NCI-H510A treated with DMSO at 0.1 percent for 48 hours (cell line): Measurements from ENCODE around the gene TRAF3IP1.
"Not testable (repeated sequence)": the region's sequence is repeated elsewhere in the genome, so short reads cannot be mapped to it uniquely, and the experiment has no call there.

Experiments used
- DNase-seq: peaks from one replicate; lab custom pipeline; 2025; lab: John Stamatoyannopoulos, UW

Gene TRAF3IP1

DNA sequence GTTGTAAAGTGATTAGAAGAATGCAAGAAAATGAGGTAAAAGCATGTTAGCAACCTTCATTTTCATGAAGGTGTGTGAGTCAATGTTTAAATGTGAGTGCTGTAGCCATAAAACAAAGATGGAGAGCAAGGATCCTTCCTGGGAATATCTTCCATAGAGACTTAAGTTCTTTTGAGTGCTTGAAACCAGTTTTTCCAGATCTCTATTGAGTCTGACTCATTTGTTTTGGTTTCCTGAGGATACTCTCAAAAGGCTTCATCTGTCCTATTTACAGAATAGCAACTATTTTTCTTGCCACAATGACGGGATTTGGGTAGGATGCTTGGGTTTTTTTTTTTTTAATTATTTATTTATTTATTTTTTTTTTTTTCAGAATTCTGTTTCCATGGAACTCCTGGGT, 60.5 kb downstream of the TRAF3IP1 start:
- peak; percentile 69 for DNase-seq

DNA sequence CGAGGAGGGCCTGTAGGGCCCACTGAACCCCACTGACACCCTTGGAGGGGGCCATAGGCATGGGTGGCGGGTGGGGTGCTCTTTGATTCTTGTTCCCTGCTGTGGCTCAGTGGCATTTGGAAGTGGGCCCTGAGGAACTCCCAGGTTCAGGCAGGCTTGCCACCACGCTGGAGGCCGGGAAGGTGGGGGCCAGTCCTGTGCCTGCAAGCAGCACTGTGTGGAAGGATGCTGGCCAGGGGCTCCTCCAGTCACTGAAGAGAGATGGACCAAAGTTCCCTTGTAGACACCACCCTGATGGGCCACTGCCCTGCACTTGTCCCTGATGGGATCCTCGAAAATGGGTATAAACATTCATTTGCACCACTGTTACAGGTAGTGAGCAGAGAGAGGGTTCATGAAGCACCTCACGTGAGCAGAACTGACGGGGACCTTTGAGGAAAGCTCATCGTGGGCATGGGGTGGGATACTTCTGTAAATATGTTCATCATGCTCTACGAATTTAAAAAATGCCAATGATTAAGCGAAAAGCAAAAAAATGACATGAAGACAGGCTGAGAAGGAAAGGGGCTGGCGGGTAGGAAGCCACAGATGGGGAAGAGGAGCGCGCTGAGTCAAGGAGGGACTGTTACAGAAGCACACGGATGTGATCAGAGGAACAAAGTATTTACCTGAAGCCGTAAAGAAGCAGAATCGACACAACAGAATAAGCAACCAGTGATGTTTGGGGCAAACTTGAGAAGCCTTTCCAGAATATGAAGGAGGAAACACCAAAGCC, 61.2 kb downstream of the TRAF3IP1 start:
- no peak for DNase-seq

DNA sequence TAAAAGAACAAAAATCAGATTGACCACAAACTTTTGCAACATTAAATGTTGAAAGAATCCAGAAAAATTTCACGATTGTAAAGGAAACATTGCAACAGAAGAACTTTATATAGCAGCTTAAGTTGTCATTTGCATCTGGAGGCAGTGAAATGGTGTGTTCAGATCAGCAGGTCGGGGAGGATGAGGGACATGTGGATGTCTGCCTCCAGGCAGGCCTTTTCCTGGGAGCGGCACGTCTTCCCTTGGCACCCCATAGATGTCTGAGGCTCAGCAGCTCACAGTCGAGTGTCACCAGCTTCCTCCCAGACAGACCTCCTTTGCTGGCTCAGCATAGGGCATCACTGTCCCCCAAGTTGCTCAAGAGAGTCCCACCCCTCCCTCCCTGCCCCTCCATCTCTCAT, 62.1 kb downstream of the TRAF3IP1 start:
- no peak for DNase-seq

DNA sequence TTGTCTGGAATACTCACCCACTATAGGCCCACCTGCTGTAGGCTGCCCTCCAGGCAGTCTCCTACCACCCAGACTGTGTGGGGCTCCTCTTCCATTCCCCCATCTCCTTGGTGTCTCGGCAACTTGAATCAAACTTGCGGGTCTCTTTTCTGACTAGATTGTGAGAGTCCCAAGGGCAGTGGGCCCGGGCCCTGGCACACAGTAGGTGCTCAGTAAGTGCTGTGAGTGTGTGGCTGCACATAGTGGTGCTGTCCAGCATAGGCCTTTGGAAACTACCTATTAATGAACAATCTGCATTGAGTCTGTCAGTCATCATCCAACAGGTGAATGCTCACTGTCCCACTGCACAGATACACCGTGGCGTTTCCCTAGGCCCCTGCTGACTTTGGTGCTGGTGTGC, 62.8 kb downstream of the TRAF3IP1 start:
- no peak for DNase-seq

DNA sequence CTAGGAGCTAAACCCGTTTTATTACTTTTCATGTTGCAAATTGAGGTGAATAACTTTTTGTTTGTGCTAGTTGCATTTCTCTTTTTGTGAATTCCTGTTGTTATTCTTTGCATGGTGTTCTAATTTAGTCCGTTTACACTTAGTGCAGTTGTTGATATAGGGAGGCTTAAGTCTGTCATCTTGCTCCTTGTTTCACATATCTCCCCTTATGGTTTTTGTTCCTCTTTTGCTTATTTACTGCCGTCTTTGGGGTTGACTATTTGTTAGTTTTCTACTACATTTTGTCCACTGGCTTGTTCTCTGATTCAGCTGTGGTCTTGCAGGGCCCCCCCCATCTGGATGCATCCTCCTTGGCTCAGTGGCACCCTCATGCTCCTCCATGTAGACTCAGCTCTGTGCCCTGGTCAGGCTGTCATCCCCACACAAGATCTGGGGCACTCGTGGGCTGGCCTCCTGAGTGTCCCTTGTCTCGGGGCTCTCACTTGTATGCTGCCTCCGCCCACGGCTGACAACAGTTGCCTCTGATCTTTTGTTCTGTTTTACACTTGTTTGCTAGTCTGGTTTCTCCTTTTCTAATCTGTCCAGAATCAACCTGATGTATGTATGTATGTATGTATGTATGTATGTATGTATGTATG, 63.5 kb downstream of the TRAF3IP1 start:
- no peak for DNase-seq

DNA sequence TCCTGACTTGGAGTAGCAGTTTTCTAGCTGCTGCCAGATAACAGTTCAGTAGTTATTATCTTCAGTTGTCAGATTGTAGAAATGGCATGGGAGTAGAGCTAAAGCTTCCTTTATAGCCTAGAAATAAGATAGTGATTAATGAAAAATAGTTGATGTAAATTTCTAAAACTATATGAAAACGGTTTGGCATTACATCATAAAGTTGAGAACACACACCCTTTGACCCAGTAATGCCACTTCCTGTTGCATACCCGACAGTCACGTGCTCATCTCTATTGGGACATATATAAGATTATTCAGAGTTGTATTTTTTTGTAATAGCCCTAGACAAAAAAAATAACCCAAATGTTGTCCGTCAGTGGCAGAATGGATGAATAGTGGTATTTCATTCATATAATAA, 67.0 kb downstream of the TRAF3IP1 start:
- no peak for DNase-seq

DNA sequence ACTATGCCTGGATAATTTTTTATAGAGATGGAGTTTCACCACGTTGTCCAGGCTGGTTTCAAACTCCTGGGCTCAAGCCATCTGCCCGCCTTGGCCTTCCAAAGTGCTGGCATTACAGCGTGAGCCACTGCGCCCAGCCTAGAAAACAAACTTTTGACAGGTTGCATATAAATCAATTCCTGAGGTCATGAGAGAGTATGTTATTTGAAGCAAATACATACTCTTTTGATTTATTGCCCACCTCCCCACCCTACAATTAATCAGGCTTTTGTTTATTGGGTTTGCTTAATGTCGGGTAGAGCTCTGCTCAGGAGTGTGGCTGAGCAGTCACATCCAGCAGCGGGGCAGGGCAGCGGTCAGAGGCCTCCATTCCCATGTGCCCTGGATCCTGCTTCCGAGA, 68.5 kb downstream of the TRAF3IP1 start:
- DNase-seq = no peak

DNA sequence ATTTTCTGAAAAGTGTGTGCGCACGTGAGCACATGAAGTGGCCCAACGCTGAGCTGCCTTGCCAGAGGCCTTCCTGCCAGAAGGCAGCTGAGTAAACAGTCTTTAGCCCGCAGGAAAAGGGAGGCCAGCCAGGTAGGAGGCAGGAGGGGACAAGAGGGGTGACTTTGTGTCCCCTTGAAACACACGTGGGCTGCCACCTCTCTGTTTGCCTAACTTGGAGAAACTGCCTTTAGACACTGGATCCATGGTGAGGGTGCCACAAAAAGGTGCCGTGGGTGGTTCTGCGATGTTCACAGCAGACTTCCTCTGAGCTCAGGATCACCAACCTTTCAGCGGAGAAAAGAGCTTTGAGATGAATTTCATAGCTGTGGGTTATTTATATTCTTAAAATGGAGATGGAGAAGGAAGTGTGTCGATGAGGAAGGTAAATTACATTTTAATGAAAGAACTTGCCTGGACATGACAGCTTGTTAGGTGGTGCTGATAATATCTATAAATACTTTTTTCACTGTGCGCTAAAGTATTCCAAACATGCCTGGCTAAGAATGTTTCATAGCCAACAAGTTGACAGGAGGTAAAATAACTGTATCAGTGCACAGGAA, 69.8 kb downstream of the TRAF3IP1 start:
- DNase-seq = peak; percentile 88

DNA sequence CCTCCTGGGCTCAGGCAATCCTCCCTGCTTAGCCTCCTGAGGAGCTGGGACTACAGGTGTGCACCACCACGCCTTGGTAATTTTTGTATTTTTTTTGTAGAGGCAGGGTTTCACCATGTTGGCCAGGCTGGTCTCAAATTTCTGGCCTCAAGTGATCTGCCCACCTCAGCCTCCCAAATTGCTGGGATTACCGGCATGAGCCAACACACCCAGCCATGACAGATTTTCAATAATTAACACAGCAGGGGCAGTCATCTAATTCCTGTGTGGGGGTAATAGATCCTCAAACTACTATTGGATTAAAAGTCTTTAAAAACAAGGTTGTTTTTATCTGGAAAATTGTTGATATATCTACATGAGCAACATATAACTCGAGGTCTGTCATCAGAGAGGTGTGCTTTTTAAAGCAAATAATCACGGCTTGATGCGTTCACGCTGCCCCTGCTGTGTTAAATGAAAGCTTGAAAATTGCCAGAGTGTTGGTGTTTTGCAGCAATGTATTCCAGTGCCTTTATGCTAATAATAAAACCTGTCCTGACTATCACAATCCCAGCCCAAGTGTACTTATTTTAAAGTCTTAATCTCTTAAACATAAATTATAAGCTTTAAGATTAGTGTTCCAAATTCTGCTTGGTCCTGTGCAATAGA, 70.8 kb downstream of the TRAF3IP1 start:
- no peak for DNase-seq

DNA sequence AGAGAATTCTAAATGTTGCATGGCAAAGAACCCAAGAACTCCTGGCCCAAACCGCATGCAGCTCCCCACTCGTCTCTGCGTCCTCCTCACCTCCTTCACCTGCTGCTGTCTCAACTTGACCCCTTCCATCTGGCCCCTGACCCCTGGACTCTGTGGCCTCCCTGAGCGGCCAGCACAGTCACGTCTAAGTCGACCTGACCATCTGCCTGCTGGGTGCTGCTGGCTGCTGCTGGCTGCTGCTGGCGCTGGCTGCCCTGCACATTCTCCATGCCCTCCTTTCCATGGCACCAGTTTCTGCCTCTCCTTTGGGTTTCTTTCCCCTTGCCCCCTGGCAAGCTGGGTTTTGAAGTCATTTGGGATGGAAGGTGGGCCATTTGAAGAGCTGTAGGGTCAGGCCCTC, 76.3 kb downstream of the TRAF3IP1 start:
- no peak for DNase-seq

DNA sequence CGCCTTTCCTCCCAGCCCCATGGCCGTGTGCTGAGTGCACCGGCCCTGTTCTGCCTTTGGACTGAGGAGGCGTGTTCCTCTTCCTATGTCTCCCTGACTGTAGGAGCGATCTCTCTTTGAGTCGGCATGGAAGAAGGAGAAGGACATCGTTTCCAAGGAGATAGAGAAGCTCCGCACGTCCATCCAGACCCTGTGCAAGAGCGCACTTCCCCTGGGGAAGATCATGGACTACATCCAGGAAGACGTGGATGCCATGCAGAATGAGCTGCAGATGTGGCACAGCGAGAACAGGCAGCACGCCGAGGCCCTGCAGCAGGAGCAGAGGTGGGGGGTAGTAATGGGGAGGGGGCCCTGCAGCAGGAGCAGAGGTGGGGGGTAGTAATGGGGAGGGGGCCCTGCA, 77.0 kb downstream of the TRAF3IP1 start:
- DNase-seq = no peak

DNA sequence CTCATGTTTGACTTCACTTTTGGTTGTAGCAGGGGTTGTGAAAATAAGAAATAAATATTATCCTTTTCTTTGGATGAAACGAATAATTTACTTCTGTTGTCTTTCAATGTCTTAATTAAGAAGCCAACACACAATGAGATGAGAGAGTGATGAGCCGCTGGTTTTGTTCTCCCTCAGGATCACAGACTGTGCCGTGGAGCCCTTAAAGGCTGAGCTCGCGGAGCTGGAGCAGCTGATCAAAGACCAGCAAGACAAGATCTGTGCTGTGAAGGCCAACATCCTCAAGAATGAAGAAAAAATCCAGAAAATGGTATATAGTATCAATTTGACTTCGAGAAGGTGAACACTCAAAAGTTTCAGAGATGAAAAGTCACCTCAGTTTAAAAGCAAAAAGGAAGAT, 78.3 kb downstream of the TRAF3IP1 start:
- no peak for DNase-seq

DNA sequence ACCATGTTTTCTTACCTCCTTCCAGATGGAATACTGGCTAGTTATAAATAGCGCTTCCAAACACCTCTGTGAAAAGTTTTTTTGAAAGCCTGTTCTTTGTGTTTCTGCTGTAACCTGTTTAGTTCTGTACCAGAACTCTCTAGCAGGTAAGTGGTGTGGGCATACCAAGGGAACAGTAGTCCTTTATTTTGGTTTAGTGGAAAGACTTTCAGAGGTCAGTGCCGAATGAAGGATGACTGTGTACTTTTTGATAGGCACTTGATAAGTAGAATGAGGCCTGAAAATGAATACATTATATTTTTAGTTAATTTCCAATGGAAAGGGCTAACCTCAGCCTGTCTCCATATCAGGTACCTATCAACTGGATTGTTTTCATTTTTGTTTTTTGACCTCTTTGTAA, 78.8 kb downstream of the TRAF3IP1 start:
- DNase-seq = no peak

DNA sequence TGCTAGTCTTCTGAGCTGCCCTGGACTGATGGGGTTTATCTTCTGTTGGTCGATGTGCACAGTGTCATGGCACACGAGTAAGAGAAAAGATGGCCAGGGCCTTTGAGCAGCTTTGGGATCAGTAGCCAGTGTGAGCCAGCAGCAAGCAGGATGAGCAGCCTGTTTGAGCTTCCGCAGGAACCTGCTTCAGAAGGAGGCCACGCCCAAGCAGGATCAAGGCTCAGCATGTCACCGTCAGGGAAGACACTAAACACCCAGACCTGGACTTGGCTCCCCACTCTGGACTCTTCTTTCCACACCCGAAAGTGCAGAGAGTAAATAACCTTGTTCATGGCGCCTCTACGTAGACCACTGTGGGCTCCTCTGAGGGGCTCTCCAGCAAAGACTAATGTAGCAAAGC, 81.2 kb downstream of the TRAF3IP1 start:
- DNase-seq = no peak

DNA sequence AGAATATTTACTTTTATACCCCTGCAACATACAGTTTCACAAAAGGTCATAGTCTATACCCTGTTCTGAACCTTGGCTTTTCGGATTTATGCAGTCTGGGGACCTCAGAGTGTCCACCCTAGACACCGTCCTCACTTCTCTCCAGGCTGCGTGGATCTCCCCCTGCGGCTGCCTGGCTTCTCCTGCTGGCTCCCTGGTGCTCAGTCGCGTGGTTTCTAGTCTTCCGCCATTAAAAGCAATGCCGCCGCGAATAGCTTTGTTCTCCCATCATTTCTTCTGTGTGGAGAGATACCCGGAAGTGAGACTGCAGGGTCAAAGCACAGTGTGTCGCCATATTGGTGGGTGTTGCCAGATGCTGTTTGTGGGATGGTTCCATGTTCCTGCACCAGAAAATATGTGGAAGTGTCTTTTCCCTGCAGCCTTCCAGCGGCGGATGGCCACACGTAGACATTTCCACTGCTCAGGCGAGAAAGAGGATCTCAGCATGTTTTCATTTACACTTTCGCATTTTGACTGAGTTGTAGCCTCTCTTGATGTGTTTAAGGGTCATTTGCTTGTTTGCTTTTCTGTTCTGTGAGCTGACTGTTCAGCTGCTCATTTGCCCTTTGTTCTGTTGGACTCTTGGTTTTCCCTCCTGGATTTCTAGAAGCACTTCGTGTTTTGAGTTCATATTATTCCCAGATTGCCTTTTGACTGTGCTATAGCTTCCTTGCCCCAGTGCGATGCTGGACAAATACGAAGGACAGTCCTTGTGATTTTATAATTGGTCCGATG, 83.5 kb downstream of the TRAF3IP1 start:
- peak; percentile 88 for DNase-seq

DNA sequence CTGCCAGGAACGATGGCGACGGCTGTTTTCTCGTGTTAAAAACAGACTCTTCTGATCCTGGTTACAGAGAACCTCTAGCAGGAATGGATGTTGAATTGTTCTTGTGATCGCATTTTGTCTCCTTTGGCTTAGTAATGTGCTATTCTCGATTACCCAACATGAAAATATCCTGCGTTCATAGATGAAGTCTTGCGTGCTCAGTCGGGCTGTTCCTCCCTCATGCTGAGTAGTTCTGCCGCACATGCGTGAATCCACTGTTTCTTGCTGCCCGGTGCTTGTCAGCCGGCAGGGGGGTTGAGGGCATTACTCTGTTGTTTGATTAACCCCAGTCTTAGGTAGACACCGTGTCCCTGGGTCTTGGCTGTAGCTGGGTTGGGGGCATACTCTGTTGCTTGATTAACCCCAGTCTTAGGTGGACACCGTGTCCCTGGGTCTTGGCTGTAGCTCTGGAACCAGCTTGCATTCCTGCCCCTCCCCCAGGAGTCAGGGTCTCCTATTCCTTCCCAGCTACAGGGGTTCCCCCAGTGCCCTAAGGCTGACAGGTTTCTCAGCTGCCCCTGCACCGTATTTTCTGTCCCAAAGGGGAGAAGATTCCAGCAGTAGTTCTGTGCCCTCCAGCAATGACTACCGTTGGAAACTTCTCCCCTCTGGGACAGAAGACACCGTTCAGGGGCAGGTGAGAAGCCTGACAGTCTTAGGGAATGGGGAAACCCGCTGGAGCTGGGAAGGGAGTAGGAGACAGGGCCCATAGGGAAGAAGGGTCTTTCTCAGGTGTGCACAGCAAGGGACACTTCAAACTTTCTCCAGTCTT, 84.3 kb downstream of the TRAF3IP1 start:
- peak; percentile 85 for DNase-seq

DNA sequence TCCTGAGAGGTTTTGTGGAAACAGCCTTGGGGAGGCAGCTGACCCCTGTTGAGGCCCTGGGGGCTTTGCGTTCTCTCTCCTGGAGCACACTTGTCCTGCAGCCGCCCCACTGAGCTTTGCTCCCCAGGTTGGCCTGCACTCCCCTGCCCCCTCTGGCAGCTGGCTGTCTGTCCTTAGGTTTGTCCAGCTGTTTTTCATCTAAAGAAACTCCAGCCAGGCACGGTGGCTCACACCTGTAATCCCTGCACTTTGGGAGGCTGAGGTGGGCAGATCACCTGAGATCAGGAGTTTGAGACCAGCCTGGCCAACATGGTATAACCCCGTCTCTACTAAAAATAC, 84.9 kb downstream of the TRAF3IP1 start:
- not testable (repeated sequence) for DNase-seq

DNA sequence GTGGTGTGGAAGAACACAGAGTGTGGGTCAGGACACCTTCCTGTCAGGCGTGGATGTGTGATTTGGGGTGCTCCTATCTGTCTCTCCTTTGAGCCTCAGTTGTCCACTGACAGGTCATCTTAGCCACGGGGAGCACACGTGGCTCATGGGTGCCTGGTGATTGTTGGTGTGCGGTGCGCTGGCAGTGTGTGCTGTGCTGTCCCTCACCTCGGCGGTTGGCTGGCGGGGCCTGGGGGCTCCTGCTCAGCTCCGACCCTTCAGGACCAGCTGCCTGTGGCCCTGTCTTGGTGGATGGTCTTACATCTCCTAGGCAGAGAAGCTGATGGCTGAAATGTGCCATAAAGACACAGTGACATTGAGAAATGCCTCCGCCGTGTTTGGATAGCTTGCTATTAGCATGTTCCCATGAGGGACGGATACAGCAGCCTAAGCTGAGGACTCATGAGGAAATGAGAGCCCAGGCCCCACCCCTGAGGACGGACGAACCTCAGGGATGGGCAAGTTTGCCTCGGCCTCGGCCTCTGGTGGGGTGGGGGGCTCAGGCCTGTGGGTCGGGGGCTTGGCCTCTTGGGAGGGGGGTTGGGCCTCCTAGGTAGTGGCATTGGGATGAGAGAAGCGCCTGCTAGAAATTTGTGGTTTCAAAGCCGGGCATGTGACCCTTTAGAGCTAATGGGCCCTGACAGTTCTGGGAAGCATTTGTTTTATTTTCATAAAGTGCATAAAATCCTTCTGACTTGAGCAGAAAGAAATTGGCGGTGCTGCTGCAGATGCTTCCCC, 86.1 kb downstream of the TRAF3IP1 start:
- DNase-seq = no peak

DNA sequence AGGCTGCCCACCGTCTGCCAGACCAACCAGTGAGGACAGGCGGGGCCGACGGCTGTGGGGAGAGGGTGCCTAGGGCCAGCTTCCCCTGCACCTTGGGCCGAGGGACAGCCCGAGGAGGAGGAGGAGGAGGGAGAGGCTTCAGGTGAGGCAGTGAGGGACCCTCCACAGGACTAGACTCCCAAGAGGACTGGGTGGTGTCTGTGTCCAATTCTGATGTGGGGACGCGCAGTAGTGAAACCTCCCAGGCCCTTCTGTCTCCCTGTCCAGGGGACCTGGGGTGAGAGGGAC, 86.6 kb downstream of the TRAF3IP1 start:
- no peak for DNase-seq

DNA sequence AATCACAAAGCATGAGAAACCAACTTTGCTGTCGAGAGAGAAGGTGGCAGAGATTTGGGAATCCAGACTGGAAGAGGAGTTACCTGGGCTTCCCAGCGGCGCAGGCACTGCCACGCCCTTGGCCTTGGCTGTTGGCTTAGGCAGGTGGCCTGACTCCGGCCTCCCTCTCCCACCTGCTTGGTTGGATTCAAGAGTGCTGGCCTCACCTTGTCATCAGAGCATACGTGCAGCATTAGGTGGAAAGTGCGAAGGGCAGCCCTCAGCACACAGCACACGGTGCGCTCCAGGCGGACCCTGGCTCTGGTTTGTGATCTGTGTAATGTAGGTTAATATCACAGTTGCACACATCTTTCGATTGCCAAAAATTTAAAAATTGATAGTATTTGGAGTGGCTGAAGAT, 87.2 kb downstream of the TRAF3IP1 start:
- DNase-seq = peak; percentile 69
